ENCODE measurements around the gene TNIK.

Gene TNIK

DNA sequence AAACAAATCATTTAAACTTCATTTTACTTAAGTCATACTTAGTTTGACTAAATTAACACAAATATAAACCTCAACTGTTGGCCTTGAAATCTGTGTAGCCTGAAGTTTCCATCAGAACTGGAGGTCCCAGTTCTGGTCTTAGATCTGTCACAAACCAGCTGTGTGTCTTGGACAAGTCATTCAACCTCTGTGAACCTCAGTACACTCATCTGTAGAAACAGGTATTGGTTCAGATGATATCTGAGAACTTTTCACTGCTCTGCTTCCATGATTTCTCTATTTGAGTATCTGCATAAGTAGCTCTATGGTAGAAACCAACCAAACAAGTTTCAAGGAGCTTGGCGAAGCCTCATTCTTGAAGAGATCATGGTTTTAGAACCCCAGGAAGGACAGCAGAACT, 373.3 kb downstream of the TNIK start:
- DNase-seq (ENCODE audit: low read depth), result no peak

DNA sequence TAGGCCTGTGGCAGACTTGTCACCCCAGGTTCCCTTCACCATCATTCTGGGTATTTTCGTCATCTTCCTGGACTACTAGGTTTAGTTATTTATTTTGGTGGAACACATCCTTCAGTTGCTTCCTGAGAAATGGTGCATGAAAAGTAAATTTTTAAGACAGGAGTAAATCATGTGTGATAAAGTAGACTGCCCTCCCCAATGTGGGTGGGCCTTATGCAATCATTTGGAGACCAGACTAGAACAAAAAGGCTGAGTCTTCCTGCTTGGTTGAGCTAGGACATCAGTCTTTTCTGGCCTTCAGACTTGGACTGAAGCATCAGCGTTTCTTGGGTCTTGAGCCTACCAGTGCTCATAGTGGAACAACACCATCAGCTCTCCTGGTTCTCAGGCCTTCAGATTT, 382.9 kb downstream of the TNIK start:
- no peak for DNase-seq (ENCODE audit: low read depth)

DNA sequence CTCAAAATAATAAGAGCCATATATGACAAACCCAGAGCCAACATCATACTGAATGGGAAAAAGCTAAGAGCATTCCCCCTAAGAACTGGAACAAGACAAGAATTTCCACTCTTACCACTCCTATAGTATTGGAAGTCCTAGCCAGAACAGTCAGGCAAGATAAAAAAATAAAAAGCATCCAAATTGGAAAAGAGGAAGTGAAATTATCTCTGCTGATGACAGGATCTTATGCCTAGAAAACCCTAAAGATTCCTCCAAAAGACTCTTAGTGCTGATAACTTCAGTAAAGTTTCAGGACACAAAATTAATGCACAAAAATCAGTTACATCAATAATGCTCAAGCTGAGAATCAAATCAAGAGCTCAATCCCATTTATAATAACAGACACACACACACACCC, 387.8 kb downstream of the TNIK start:
- no peak for DNase-seq (ENCODE audit: low read depth)

DNA sequence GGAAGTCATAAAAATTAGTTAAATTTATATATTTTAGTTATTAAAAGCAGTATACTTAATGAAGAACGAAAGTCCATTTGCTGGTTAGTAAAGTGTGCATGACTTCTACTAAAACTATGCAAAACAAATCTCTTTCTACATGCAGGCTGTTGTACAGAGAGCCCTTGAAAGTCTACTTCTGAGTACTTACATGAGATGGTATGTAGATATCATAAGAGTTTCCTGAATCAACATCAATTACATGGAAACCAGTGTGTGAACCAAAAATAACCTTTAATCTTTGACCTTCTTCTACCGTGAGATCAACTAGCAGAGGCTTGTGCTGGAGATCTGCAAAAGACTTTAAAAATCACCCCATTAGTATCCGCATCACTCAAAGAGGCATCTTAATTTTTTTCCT, 391.5 kb downstream of the TNIK start:
- DNase-seq (ENCODE audit: low read depth), result no peak

DNA sequence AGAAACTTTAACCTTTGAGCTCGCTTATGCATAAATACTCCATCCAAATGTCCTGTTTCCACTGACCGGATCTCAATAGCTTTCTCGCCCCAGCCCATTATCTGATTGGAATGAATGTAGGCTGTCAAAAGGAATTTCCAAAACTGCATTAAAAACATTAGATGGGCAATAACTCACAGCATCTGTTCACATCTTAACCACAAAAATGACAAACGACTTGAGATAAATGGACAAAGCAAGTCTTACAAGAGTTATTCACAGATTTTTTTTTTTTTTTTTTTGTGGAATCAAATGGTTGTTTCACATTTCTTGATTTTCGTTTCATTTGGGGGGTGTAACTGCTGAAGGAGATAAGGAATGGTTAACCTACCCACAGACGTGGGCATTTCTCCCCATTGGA, 394.0 kb downstream of the TNIK start:
- no peak for DNase-seq (ENCODE audit: low read depth)

DNA sequence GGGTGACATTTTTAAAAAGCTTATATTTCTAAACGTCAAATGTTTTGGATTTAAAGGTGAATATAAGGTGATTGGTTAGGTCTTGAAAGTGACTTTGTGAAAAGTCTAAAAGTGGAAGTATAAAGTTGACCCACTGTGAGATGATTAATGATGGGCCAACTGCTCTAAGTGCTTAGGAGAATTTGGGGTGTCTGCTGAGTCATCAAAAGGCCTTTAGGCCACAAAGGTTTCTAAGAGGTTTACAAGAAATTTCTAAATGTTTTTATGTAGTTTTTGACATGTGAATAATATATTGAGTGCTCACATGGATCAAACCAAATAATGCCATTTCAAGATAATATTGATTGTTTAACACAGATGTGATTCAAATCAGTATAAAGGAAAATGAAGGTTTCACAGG, 394.5 kb downstream of the TNIK start:
- DNase-seq (ENCODE audit: low read depth), result no peak

DNA sequence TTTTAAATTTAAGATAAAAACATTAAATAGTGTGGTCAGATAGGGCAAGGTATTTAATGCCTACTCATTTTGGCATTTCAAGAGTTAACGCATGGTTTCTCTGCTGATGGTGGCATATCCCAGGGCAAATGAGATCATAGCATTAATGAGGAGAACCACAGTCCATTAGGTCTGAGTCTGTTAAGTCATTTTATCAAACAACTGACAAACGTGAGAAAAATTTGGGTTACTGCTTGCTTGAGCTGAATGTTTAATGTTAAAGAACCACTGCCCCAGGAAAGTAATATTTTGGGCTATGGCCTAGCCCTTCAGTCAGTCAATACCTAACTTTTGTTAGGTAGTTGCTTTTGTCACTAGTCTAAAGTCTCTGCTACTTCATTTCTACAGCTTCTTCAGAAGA, 395.7 kb downstream of the TNIK start:
- no peak for DNase-seq (ENCODE audit: low read depth)

DNA sequence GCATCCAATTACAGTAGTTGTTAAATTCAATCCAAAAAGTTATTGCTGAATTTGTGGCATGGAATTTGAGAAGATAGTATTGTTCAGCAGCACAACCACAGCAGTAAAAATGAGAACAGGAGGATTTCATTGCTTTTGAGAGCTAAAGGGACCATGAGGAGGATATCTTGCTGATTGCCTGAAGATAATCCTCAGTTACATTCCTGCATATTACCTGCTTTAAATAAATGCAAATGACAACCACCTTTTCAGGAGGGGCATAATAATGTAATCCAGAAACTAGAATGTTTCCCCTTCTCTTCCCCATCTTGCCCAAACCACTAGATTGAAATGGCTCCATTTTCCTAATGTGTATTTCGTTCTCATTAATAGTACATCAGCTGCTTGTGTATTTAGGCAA, 398.5 kb downstream of the TNIK start:
- DNase-seq (ENCODE audit: low read depth), result no peak

DNA sequence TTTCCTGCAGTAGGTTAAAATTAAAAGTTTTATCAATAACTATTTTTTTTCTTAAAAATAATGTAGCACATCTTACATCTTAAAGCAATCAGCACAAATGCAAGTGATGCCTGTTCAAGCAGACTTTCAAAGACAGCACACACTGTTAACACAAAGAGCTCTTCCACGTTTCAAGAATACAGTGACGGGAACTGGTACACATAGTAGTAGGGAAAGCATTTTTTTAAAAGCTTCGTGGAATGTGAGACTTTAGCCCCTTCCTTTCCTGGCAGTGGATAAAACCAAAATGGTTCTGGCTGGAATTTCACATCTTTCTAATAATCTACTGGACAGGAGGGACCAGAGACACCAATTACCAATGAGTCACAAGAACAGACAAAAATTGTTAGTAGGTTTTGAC, 400.2 kb downstream of the TNIK start:
- DNase-seq (ENCODE audit: low read depth), result no peak

DNA sequence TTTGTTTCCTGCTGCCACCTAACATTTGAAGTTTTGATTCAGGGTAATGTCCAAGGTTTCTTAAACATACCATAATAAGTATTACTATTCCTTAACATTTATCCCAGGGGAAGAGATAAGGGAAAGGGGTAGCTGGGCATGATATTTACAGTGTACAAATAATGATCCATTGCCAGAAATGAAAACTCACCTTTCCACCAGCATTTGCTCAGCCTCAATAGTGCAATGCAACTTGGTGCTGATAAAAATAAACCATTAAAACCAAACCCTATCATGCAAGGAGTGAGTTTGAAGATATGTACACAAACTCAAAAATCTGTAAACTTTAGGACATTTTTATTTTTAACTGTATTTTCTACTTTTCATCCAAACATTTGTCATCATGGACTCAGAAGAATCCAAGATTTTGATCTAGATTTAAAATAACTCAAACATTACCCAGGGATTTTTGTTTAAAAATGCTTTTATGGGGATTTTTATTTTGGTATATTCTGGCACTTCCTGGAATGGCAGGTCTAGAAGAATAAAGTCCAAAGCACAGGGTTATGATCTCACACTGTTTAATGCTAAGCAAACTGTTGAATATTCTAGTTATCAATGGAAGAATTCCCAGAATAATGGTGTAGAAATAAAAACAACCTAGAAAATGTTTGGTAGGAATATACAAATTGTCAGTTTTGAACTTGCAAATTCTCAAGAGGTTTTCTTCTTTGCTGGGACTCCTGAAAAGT, 401.2 kb downstream of the TNIK start:
- no peak for DNase-seq (ENCODE audit: low read depth)

DNA sequence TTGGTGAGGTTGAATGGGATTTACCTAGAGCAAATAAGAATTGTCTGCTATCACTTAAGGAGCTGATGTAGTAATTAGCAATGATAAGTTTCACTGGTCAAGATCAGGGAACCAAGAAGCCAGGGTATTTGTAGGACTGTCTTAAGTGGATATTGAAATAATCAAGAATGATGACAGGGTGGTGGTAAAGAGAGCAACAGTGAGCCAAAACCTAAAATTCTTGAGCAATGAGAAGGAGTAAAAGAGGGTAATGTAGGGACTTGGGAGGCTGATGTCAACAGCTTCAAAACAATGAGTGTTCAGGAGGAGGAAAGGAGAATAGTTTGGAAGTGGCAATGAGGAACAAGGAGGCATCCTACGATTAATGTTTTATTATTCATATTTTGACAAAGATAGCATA, 402.1 kb downstream of the TNIK start:
- DNase-seq (ENCODE audit: low read depth), result peak; percentile 53

DNA sequence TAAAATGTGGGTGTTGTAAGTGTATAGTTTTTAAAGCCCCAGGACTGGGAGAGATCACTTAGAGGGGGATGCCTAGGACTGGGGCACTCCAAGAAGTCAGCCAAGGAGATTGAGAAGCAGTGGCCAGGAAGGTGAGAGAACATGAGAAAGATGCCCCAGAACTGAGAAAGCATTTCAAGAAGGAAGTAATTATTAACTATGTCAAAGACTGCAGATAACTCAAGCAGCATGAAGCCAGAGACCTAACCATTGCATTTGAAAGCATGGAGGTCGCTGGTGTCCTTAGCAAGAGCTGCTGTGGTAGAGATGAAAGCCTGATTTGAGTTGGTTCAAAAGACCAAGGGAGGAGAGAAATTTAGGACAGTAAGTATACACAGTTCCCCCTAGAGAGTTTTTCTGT, 403.1 kb downstream of the TNIK start:
- no peak for DNase-seq (ENCODE audit: low read depth)

DNA sequence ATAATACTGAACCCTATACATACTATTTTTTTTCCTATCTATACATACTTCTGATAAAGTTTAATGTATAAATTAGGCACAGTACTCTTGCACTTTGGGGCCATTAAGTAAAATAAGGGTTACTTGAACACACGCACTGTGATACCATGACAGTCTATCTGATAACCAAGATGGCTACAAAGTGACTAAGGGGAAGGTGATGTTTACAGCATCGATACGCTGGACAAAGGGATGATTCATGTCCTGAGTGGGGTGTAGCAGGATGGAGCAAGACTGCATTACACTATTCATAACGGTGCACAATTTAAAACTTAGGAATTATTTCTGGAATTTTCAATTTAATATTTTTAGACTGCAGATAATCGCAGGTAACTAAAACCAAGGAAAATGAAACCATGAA, 403.7 kb downstream of the TNIK start:
- DNase-seq (ENCODE audit: low read depth), result no peak

DNA sequence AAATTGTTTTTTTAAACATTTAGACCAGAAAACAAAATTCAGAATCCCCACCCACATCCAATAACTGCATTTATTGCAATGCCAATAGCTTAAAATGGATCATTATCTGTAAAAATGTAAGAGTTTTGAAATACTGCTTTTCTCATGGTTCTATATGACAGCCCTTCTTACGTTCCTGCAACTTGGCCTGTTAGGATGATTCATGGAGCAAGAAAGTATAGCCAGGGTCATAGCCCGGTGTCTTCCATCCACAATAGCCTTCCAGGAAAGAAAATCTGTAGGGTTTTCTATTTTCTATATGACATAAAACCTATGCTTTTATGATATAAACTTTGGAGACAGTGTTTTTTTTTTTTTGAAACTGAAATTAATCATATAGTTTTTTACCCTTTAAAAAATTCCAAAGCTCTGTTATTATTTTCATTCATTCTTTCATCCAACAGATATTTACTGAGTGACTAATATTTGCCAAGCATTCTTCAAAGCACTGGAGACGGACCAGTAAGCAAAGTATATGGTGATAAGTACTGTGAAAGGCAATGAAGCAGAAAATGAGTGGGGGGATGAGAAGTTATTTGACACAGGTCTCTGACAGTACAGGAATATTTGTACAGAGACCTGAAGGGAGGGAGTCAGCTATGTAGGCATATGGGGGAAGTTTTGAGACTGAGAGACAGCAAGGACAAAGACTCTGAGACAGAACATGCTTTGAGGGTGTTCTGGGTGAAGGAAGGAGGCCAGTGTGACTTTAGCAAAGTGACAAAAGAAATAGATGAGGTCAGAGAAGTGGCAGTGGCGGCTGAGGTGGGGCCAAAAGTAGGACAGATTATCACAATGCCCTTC, 404.6 kb downstream of the TNIK start:
- peak; percentile 21 for DNase-seq (ENCODE audit: low read depth)

DNA sequence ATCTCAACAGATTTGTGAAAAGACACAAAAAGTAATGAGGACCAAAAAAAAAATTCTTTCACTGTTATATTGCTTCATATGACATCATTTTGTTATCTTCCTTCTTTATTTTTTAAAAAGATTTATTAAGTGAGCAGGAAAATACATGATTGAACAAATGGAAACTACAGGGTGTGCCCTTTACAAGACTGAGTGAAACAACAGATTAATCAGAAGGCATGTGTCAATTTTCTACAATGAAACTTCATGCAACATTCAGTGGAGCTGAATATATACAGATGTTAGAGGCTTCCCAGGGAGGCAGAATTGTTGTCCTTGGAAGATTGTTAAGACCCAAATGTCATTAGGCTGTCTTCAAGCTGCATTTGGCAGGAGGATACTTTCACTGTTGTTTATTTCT, 405.3 kb downstream of the TNIK start:
- DNase-seq (ENCODE audit: low read depth), result peak; percentile 26

DNA sequence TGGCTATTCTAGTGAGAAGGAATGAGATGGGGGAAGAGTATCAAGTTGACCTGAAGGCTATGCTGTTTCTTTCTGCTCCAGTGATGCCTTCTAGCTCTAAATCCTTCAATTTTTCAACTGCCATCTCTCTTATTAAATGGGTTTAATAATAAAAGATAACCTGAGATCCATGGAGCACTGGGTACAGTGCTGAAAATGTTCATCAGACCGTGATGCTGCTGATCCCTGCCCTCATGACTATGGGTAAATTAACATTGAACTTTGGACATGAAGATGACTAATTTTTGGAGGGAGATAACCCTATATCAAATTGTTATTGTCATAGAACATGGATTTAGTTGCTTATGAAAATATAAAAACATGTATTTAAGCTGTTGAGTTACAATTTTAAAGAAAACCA, 406.0 kb downstream of the TNIK start:
- DNase-seq (ENCODE audit: low read depth), result no peak

DNA sequence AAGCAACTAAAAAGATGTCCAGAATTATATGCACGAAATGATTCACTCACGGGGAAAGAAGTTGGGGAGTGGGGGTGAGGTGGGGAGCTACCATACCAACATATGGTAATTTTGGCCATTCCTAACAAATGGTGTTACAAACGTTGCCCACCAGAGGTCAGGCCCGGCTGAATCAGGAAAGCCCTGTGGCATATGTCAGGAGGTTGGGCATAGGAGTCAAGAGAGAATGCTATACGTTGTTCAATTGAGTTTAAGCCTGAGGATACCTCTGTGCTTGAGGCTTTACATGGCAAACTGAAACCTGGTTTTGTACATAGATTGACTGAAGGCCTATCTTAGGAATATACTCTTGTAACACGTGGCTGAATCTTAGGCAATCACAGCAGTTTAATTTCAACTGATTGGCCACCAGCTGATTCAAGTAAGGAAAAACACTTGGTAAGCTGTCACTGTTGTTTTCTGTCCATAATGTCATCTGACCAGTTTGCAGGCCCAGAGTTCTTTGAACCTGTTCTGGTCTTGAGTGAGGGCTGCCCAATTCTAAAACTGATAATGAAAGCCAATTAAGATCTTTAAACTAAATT, 410.3 kb downstream of the TNIK start:
- peak; percentile 27 for DNase-seq (ENCODE audit: low read depth)

DNA sequence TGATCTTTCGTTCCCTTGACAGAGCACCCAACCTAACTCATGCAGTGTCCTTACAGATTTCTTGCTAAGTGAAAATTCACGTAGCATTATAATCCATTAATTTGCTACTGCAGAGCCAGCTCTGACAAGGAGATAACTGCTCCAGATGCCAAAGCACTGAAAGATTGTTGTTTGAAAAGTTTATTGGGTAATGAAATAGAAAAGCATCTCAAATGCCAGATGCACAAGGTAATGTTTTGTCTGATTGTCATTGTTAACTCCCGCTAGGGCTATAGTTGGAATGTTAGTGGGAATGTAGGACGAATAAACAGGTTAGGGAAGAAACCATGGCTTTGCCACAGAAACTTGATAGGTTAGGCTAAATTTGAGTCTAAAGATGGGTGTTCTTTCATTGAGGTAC, 413.4 kb downstream of the TNIK start:
- no peak for DNase-seq (ENCODE audit: low read depth)

DNA sequence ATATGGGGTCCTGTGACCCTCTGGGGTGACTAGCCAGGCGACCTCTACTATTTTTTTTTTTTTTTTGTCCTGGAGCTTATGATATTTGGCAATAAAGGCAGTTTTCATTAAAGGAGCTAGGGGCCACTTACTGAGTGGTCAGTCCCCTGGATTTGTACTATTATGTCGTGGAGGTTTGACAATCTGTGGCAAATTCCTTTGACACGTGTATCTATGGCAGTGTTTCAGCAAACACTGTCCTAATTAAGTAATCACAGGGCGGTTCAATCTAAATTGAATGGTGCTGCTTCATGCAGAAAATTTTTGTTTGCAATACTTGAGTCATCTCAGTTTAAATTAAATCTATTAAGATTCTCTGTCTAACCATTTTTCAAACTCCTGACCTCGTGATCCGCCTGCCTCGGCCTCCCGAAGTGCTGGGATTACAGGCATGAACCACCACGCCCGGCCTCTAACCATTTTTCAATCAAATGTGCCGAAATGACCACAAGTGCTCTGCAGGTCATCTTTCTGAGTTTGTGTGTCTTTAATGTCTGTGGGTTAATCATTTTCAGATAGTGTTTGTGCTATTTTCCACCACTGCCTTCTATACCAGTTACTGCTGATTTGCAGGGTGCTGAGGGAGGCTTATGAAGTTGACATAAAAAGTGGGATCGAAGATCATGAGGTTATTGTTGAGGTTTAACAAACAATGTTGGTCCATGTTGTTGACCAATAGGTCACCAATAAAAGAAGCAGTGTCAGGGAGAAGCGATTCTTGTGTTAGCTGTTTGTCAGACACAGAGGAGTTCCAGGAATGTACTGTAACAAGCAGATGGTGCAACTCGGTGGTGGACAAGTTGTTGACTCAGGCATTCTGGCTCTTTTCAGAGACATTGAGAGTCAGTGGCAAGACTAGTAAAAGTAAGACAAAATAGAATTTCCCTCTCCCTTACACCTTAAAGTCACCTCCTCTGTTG, 415.1 kb downstream of the TNIK start:
- DNase-seq (ENCODE audit: low read depth), result peak; percentile 67

DNA sequence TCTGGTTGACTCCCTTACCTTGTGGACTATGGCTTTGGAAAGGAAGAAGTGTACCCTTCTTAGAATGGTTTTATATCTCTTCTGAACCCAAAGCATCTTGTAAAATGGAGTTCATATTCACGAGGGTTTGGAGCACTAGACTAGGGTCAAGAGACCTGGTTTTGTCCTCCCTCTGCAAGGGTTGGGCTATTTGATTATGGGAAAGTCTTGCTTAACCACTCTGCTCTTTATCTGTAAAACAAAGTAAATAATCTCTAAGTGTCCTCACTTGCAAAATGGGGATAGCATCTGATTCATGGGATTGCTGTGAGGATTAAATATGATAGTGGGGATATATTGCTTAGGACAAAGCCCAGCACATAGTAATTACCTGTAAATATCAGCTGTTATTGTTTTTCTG, 415.8 kb downstream of the TNIK start:
- no peak for DNase-seq (ENCODE audit: low read depth)

DNA sequence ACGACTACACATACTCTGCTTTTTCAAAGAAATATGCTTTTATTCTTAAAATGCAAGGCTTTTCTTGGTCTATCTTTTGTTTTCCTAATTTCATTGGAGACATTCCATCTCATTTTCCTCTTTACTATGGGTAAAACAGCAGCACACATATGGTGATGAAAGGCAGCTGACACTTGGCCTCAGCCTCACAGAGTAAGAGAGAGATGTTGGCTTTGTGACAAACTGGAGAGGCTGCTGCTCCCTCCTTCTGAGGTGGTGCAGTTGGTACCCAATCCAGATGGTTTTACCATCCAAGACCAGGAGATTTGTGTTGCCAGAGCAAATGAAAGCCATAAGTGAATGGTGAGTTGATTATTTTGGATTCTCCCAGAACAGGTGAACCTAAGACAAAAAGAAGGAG, 420.5 kb downstream of the TNIK start:
- no peak for DNase-seq (ENCODE audit: low read depth)

DNA sequence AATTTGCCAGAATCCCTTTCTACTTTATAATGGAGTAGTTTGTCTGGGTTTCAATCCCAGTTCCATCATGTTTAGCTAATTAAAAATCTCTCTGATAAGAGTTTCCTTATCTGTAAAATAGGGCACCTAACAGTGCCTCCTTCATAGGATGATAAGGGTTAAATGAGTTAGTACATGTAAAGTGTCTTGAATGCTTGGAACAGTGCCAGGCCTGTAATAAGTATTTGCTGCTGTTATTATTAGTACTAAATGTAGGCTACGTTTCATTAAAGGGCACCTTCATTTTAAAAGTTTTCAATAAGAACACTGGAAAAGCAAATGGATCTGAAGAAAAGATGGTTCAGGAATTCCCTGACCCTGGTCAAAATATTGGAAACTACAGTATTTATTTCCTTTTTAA, 421.9 kb downstream of the TNIK start:
- no peak for DNase-seq (ENCODE audit: low read depth)

All from stromal cell of bone marrow (primary cell).